Caco-2 (cell line): Measurements from ENCODE around the gene ATG10. TPM values are rescaled to one million over a fixed set of nuclear protein-coding genes. Genes with fewer than 3 reads are reported as not detected.

Experiments used
- BruUV-seq: library from RNA; stranded (reverse); fragments of 400-500 nt; replicated peaks from 2 replicates; lab custom pipeline; 2021; lab: Mats Ljungman, UMichigan
- CTCF ChIA-PET: fragments of 300-600 bp; sonication (Branson Sonifier 250); formaldehyde crosslinking; loops from one replicate; lab custom pipeline; 2022; ENCODE audit warnings: antibody characterized with exemption; lab: Charles Lee
- POLR2A ChIA-PET: fragments of 300-600 bp; sonication (Branson Sonifier 250); formaldehyde crosslinking; loops from one replicate; lab custom pipeline; 2022; ENCODE audit warnings: antibody characterized with exemption; lab: Charles Lee
- DNase-seq, 2 experiments: peaks; one replicate each; pipeline versions ENCODE4 v3.0.0 to v3.0.0-alpha.2; 2020 to 2022
- H3K27me3 ChIP-seq: replicated peaks from 2 replicates; pipeline ENCODE4 v1.6.0; 2011; ENCODE audit warnings: low read length; ENCODE audit not compliant: control insufficient read depth, insufficient read depth
- H3K36me3 ChIP-seq: 2 replicates; pipeline ENCODE4 v1.5.1; 2011; ENCODE audit warnings: low read length; ENCODE audit not compliant: control insufficient read depth, insufficient read depth
- H3K4me1 ChIP-seq: fragments of 250-450 bp; sonication (Bioruptor Pico); 2 replicates; pipeline ENCODE4 v1.5.1; 2020; ENCODE audit warnings: mild to moderate bottlenecking
- H3K4me3 ChIP-seq: 2 replicates; pipeline ENCODE4 v1.5.1; 2011; ENCODE audit warnings: low read depth, mild to moderate bottlenecking, control low read depth, low read length
- H3K9me3 ChIP-seq: fragments of 250-450 bp; sonication (Bioruptor Pico); 2 replicates; pipeline ENCODE4 v1.5.1; 2020; ENCODE audit warnings: mild to moderate bottlenecking, moderate library complexity
- H3K27ac Mint-ChIP-seq: one replicate; pipeline ENCODE4 v1.8.0; 2022; ENCODE audit warnings: mixed read lengths; ENCODE audit not compliant: unreplicated experiment
- H3K27me3 Mint-ChIP-seq: one replicate; pipeline ENCODE4 v1.8.0; 2022; ENCODE audit warnings: mixed read lengths; ENCODE audit not compliant: insufficient read depth, unreplicated experiment
- H3K36me3 Mint-ChIP-seq: one replicate; pipeline ENCODE4 v1.8.0; 2022; ENCODE audit warnings: mild to moderate bottlenecking, mixed read lengths; ENCODE audit not compliant: insufficient read depth, unreplicated experiment
- H3K4me1 Mint-ChIP-seq: one replicate; pipeline ENCODE4 v1.8.0; 2022; ENCODE audit warnings: low read depth, mixed read lengths; ENCODE audit not compliant: unreplicated experiment
- H3K4me3 Mint-ChIP-seq: one replicate; pipeline ENCODE4 v1.8.0; 2022; ENCODE audit warnings: mild to moderate bottlenecking, moderate library complexity, mixed read lengths; ENCODE audit not compliant: unreplicated experiment
- H3K9me3 Mint-ChIP-seq: one replicate; pipeline ENCODE4 v1.8.0; 2022; ENCODE audit warnings: mixed read lengths; ENCODE audit not compliant: unreplicated experiment
- CTCF ChIP-seq, 2 experiments: fragments of 200-600 bp in 1 of 2; IDR thresholded peaks; 1 replicate in 1 of 2; 2 replicates in 1 of 2; pipeline versions ENCODE4 v1.5.1 to v1.8.0; 2011 to 2022; ENCODE audit warnings: antibody characterized with exemption in 1 of 2, control low read depth in 1 of 2, inconsistent platforms in 1 of 2, low read depth in 1 of 2, low read length in 1 of 2, mild to moderate bottlenecking in 1 of 2, moderate library complexity in 1 of 2; ENCODE audit not compliant: insufficient read depth in 1 of 2, severe bottlenecking in 1 of 2, unreplicated experiment in 1 of 2
- intact Hi-C: fragments of 100-400 bp; cut with micrococcal nuclease; formaldehyde crosslinking; loops from one replicate; pipeline ENCODE4 v1.10.0; 2022; ENCODE audit not compliant: unreplicated experiment
- total RNA-seq: library from RNA; stranded (reverse); gene quantifications from 2 replicates; pipeline ENCODE4 v1.2.3, GENCODE V29; 2022

ATG10 gene
- total RNA-seq, 1 experiment from 2014 or later = 5.8 TPM

- H3K27me3 Mint-ChIP-seq = no peaks in the 10 kb centered on the region
- no peaks in the 10 kb centered on the region for H3K36me3 ChIP-seq
- no peaks in the 10 kb centered on the region for H3K36me3 Mint-ChIP-seq
- H3K4me3 Mint-ChIP-seq = no peak overlapping the region
- ChIA-PET POLR2A (no interaction called here), CTCF (no interaction called here)
- H3K27me3 ChIP-seq = no peaks in the 10 kb centered on the region; the same call in 1 of the 2 replicates
- no peak for TF ChIP-seq CTCF (IDR thresholded peaks at IDR 0.05; ENCODE audit: insufficient read depth in 1 of 2, low read depth in 1 of 2, low read length in 1 of 2, severe bottlenecking in 1 of 2, unreplicated experiment in 1 of 2)
- H3K9me3 ChIP-seq = no peaks in the 10 kb centered on the region
- no peak overlapping the region for H3K4me3 ChIP-seq
- intact Hi-C loops = no loop called here
- no peaks in the 10 kb centered on the region for H3K4me1 ChIP-seq
- BruUV-seq = no TSS peak
- H3K9me3 Mint-ChIP-seq = no peaks in the 10 kb centered on the region
- H3K27ac Mint-ChIP-seq = no peak overlapping the region
- DNase-seq = no peak
- H3K4me1 Mint-ChIP-seq = no peaks in the 10 kb centered on the region
Measured at GRCh38 chr5:82156874-82157273, 185.1 kb downstream of the ATG10 start.

- ChIA-PET POLR2A (no interaction called here), CTCF (no interaction called here)
- H3K36me3 ChIP-seq = no peaks in the 10 kb centered on the region
- DNase-seq = no peak
- Mint-ChIP-seq H3K27ac (no peak overlapping the region), H3K4me1 (no peaks in the 10 kb centered on the region), H3K36me3 (no peaks in the 10 kb centered on the region), H3K4me3 (no peak overlapping the region), H3K9me3 (no peaks in the 10 kb centered on the region), H3K27me3 (no peaks in the 10 kb centered on the region)
- no peak overlapping the region for H3K4me3 ChIP-seq
- H3K27me3 ChIP-seq = no peaks in the 10 kb centered on the region; the same call in 1 of the 2 replicates
- no TSS peak for BruUV-seq
- no peak for TF ChIP-seq CTCF (IDR thresholded peaks at IDR 0.05; ENCODE audit: insufficient read depth in 1 of 2, low read depth in 1 of 2, low read length in 1 of 2, severe bottlenecking in 1 of 2, unreplicated experiment in 1 of 2)
- H3K9me3 ChIP-seq = no peaks in the 10 kb centered on the region
- H3K4me1 ChIP-seq = peaks cover 4% of the 10 kb centered on the region
- intact Hi-C loops = no loop called here
Measured at GRCh38 chr5:82158755-82159413, 187.1 kb downstream of the ATG10 start.

DNA sequence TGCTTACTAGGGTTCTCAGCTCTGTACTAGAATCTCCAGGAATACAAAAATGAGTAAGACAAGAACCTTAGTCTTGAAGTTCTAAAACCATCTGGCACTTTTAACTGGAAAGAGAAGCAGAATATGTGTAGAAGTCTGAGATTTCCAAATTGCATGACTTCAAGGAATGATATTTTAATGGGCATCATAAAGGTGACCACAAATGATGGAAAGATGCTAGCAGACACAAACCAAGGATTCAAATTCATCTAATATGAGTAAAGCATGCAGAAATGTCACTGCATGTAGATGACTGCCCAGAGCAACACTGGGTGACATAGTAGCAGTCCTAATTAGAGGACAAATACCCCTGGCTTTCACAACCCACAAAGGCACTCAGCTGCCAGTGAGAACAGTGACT is 189.1 kb downstream of the ATG10 start:
- POLR2A ChIA-PET = no interaction called here
- Histone ChIP-seq H3K4me3 (no peak overlapping the region), H3K36me3 (no peaks in the 10 kb centered on the region), H3K27me3 (no peaks in the 10 kb centered on the region), H3K4me1 (peaks cover 5% of the 10 kb centered on the region), H3K9me3 (no peaks in the 10 kb centered on the region)
- H3K4me3 Mint-ChIP-seq = no peak overlapping the region
- no peak overlapping the region for H3K27ac Mint-ChIP-seq
- CTCF ChIA-PET = no interaction called here
- H3K9me3 Mint-ChIP-seq = no peaks in the 10 kb centered on the region
- no peaks in the 10 kb centered on the region for H3K27me3 Mint-ChIP-seq
- no peak for DNase-seq
- H3K36me3 Mint-ChIP-seq = no peaks in the 10 kb centered on the region
- intact Hi-C loops = no loop called here
- no peak for TF ChIP-seq CTCF (IDR thresholded peaks at IDR 0.05; ENCODE audit: insufficient read depth in 1 of 2, low read depth in 1 of 2, low read length in 1 of 2, severe bottlenecking in 1 of 2, unreplicated experiment in 1 of 2)
- H3K4me1 Mint-ChIP-seq = peaks cover 7% of the 10 kb centered on the region
- BruUV-seq = no TSS peak
